HG03432 (cell line): ENCODE measurements around the gene PDE8B.
A peak's percentile ranks its signal among the peaks of the same experiment; 100 is the strongest.
"Not testable (repeated sequence)": the region's sequence is repeated elsewhere in the genome, so short reads cannot be mapped to it uniquely, and the experiment has no call there.

ENCODE experiments used
- ATAC-seq: cut with Tn5 transposase; IDR thresholded peaks from one replicate; pipeline ENCODE4 v1.9.1; 2021; ENCODE audit warnings: mild to moderate bottlenecking, moderate library complexity; ENCODE audit not compliant: unreplicated experiment

PDE8B gene

GRCh38 chr5:77355080-77355479 is 144.6 kb downstream of the PDE8B start:
- ATAC-seq, result no peak

- no peak for ATAC-seq
Measured at GRCh38 chr5:77355751-77356150, 145.3 kb downstream of the PDE8B start.

GRCh38 chr5:77356740-77357139 is 146.3 kb downstream of the PDE8B start:
- ATAC-seq, result peak; percentile 94

DNA sequence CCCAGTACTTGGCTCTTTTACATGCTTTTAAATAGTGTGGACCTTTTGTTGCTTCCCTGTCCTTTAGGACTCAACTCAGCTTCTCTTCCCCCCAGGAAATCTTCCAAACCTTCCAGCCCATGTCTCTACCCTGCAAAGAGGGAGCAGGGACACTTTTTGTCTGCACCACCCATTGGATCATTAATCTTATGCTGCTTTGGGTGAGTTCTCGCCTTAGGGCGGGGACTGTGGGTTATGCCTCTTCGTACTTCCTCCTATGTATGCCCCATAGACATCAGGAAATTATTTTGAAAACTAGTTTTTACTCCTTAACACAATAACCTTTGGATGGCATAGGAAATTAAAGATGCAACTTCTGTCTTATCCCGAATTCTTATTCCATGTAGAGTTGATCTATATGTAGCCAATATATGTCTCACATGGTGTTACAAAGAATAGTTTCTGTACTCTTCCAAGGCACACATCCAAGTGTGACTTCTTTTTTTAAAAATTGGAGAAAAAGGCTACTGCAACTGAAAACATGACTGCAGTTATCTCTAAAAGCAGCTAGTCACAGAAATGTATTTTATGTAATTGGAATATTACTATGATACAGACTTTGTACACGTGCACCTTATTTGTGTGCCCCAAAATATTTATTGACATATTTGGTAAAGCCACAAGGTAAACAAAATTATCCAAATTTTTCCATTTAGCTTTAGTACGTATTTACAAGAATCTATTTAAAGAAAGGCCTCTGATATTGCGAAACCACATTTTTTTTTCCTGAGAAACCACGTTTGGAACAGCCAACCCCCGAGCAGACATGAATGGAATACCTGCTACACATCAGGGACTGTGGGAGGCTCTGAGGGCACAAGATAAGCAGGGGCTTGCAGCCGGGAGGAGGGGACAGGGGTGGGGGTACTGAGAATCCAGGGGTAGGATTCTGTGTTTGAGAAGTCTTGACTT is 148.1 kb downstream of the PDE8B start:
- ATAC-seq, result no peak

GRCh38 chr5:77359231-77359630 is 148.8 kb downstream of the PDE8B start:
- ATAC-seq, result no peak

DNA sequence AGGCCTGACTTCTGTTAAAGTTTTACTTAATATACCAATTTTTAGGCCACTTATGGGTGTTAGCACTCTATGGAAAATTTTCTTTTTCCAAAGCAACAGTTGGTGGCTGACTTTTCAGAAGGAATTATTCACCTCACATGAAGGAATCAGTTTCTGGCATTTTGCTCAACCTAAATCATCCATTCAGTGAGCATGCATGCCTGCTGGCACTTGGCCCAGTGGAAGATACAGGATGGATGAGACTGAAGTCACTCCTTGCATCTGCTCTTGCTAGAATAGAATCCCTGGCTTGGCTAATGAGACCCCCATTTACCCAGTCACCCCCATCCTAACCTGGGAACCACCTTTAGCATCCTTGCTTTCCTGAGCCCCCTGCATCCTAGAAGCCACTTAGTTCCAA is 149.9 kb downstream of the PDE8B start:
- ATAC-seq, result no peak

- no peak for ATAC-seq
Measured at GRCh38 chr5:77360973-77361372, 150.5 kb downstream of the PDE8B start.

- ATAC-seq, result no peak
Measured at GRCh38 chr5:77366717-77367500, 156.4 kb downstream of the PDE8B start.

- ATAC-seq, result no peak
Measured at GRCh38 chr5:77367741-77368140, 157.3 kb downstream of the PDE8B start.

- no peak for ATAC-seq
Measured at GRCh38 chr5:77368367-77368766, 157.9 kb downstream of the PDE8B start.

GRCh38 chr5:77369566-77369965 is 159.1 kb downstream of the PDE8B start:
- ATAC-seq, result no peak

- no peak for ATAC-seq
Measured at GRCh38 chr5:77374686-77375085, 164.2 kb downstream of the PDE8B start.

DNA sequence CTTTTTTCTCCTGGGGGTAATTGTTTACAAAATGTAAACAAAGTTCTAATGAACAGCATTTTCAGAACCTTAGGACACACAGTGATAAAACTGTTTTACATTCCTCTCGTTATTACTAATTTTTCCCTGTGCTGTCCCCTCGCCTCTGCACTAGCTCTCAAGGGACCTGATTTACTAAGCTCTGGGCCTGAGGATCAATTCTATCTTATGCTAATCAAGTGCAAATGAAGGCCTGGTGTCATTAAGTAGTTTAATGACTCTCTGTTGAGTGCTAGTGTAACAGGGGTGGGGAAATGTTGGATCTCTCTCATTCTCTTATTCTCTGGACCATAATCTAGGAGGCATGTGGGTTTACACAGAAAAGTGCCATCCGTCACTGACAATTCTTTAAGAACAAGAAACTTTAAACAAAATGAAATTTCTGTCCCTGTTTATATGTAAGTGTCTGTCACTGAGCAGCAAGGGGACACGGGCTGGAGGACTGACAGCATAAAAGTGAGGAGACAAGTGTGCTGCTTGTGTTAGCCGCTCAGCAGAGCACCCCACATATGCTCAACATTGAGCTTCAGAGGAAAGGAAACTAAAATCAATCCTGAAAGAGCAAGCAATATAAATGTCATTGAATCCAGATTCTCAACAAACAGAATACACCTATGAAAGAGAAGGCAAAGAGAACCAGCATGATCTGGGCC is 166.3 kb downstream of the PDE8B start:
- no peak for ATAC-seq

GRCh38 chr5:77379558-77380061 is 169.1 kb downstream of the PDE8B start:
- peak; percentile 88 for ATAC-seq

- no peak for ATAC-seq
Measured at GRCh38 chr5:77380636-77381035, 170.2 kb downstream of the PDE8B start.

- ATAC-seq, result not testable (repeated sequence)
Measured at GRCh38 chr5:77383336-77383735, 172.9 kb downstream of the PDE8B start.

- ATAC-seq, result not testable (repeated sequence)
Measured at GRCh38 chr5:77386340-77386739, 175.9 kb downstream of the PDE8B start.

GRCh38 chr5:77389746-77390145 is 179.3 kb downstream of the PDE8B start:
- ATAC-seq, result no peak

DNA sequence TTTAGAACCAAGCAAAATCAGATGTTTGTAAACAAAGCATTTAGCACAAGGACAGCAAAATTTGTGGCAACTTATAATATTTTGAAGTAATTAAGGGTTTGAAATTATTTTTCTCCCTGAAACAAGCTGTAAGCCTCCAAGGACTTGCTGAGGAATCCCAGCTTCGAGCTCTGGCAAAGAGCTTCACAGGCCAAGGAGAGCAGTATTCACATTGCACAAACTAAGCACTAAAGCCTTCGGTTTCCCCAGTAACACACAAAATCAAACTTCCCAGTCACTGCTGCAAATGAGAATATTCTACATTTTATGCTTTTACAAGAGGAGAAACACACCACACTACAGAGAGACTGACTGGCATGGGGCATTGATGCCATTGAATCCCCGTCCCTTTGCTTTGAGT is 179.7 kb downstream of the PDE8B start:
- ATAC-seq, result no peak

DNA sequence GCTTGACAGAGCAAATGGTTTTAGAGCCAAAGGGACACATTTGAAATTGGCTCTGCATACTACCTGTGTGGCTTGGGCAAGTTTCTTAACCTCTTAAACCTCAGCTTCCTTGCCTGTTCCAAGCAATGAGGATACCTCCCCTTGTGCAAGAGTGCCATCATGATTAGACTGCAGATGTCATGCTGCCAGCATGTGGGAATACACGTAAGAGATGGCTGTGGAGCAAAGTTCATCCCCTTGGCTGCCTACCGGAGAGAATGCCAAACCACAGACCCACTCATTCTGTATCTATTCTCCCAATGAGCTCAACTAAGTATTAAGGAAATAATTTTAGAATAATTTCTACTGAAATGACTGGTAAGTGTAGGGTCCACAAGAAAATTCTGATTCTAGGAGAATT is 180.3 kb downstream of the PDE8B start:
- no peak for ATAC-seq

DNA sequence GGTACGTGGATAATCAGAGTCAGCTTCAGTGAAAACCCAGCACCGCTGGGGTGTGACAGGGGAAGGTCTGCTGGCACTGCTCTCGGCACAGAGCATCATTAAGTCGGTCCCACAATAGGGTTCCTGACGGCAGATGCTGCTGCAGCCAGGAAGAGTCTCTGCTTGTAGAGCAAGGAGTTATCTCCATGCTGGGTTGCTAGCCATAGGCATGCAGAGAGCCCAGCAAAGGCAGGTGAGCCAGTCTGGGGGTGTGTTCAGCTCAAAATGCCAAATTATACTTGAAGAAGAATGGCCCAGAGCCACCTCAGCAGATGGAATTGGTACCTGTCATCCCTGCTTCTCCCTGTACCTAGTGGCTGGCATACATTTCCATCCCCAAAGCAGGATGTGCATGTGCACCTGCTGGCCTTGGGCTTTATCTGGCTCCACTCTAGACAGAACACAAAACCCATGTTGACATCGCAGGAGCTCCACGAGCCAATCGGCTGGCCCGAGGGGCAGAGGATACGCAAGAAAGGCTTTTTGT is 180.8 kb downstream of the PDE8B start:
- no peak for ATAC-seq
